ENCODE results near the gene C12orf57. TPM values are rescaled to one million over a fixed set of nuclear protein-coding genes. Genes with fewer than 3 reads are reported as not detected.

C12orf57 gene
- total and polyA plus RNA-seq, 2 of the 13 experiments (the other 11 are each of a cell fraction or from before 2014, with no cell fraction given) = 84.0 to 287 TPM

GRCh38 chr12:6942331-6942665, 1.5 kb upstream of the C12orf57 start:
- WGBS (ENCODE audit: low lambda C conversion rate) = 97% methylated on average over 7 of the region's 11 CpGs
- in situ Hi-C loops (cut with HindIII; ENCODE audit: extremely low pct_ligation_motif_present, low pct_unique_long_range_greater_than_20kb) = loop anchor here (10.0 kb wide), 1 partner anchor 173 kb away; no protein-coding TSS in a partner anchor
- TF ChIP-seq ATF7 (IDR thresholded peaks at IDR 0.05) (no peak), ATF7 (CRISPR knock-in tag; IDR thresholded peaks at IDR 0.05) (no peak), RBM22 (optimal IDR thresholded peaks at IDR 0.05; ENCODE audit: low read length) (peak; percentile 24), ZNF260 (CRISPR knock-in tag; IDR thresholded peaks at IDR 0.05; ENCODE audit: borderline replicate concordance, low read depth) (no peak), ZFYVE20 (CRISPR knock-in tag; IDR thresholded peaks at IDR 0.05; ENCODE audit: borderline replicate concordance, low read depth) (no peak), WIZ (CRISPR knock-in tag; IDR thresholded peaks at IDR 0.05) (no peak), ZNF281 (CRISPR knock-in tag; IDR thresholded peaks at IDR 0.05; ENCODE audit: borderline replicate concordance) (no peak), HDAC1 (CRISPR knock-in tag; IDR thresholded peaks at IDR 0.05) (no peak), PATZ1 (CRISPR knock-in tag; IDR thresholded peaks at IDR 0.05) (no peak), ZNF18 (CRISPR knock-in tag; IDR thresholded peaks at IDR 0.05; ENCODE audit: insufficient replicate concordance) (no peak), ETS1 (CRISPR knock-in tag; IDR thresholded peaks at IDR 0.05) (no peak), NCOA5 (CRISPR knock-in tag; IDR thresholded peaks at IDR 0.05) (no peak), IKZF5 (CRISPR knock-in tag; IDR thresholded peaks at IDR 0.05) (no peak), JUN (CRISPR knock-in tag; IDR thresholded peaks at IDR 0.05) (no peak), PRMT3 (CRISPR knock-in tag; IDR thresholded peaks at IDR 0.05; ENCODE audit: borderline replicate concordance, low read depth) (no peak), ZKSCAN8 (CRISPR knock-in tag; IDR thresholded peaks at IDR 0.05; ENCODE audit: borderline replicate concordance) (no peak)

More at GRCh38 chr12:6942331-6942665, 1.5 kb upstream of the C12orf57 start:
- peaks cover 48% of the 10 kb centered on the region for H3K4me1 ChIP-seq (ENCODE audit: insufficient read depth, low read length)
- no peaks in the 10 kb centered on the region for H4K20me1 ChIP-seq (ENCODE audit: insufficient read depth, low read length)
- no peak overlapping the region for H2AFZ ChIP-seq (ENCODE audit: low read length)
- ChIA-PET CTCF (ENCODE audit: low intra/inter-chr PET ratio, low total read pairs) (no interaction called here), POLR2A (interaction anchor here (0.6 to 2.5 kb wide), 5 partner anchors 35 to 189 kb away, joined by 3 to 12 read pairs (median 4); partner anchors contain the start of gene TPI1)
- intact Hi-C loops (cut with micrococcal nuclease; ENCODE audit: unreplicated experiment) = no loop called here
- 0 out of 2 replicates have a peak overlapping the region, but pooled peaks have one; percentile 82 for H3K9ac ChIP-seq (ENCODE audit: insufficient read depth, low read depth, low read length)
- peaks cover 0 to 10% of the 10 kb centered on the region in 2 experiments; a peak in 2 of 5 replicates for H3K36me3 ChIP-seq (replicated peaks in 1 of 2; ENCODE audit: control insufficient read depth in 1 of 2, insufficient read depth in 2 of 2, low read length in 2 of 2)
- no peak overlapping the region for H3K4me2 ChIP-seq (ENCODE audit: low read depth, low read length)
- no peaks in the 10 kb centered on the region for H3K79me2 ChIP-seq (ENCODE audit: insufficient read depth, low read length)
- no peaks in the 10 kb centered on the region for H3K27me3 ChIP-seq (ENCODE audit: control insufficient read depth in 1 of 2, insufficient read depth in 2 of 2, low read length in 2 of 2)
- BruUV-seq (replicated peaks) = no TSS peak
- FAIRE-seq = no peak
- peak overlapping the region; percentile 98 for H3K27ac ChIP-seq (ENCODE audit: extremely low read length, insufficient read depth, low read length)
- ATAC-seq = no peak
- no peak for DNase-seq (ENCODE audit: low spot score)
- no peak overlapping the region for H3K4me3 ChIP-seq (replicated peaks in 1 of 3; ENCODE audit: insufficient read depth in 1 of 3, low read depth in 2 of 3, low read length in 3 of 3)
- no peaks in the 10 kb centered on the region for H3K9me3 ChIP-seq (ENCODE audit: low read length)
